ENCODE data around the gene RTN4RL1. TPM values are rescaled to one million over a fixed set of nuclear protein-coding genes. Genes with fewer than 3 reads are reported as not detected.

The RTN4RL1 gene
- total and polyA plus RNA-seq, 9 of the 15 experiments (the other 6 are each of a cell fraction or from before 2014, with no cell fraction given): 0.04 to 0.06 (median 0.04) TPM; not detected in 5

GRCh38 chr17:2029911-2030778 is 5.0 kb upstream of the RTN4RL1 start, which contains the start of gene DPH1:
Gene DPH1 (plus strand): TSS chr17:2030153. CDS start chr17:2030170, 17 bp downstream.
- ATAC-seq: peak; percentile 97
- CTCF ChIA-PET (ENCODE audit: low intra/inter-chr PET ratio): interaction anchor here (2.0 kb wide), 1 partner anchor 121 kb away, joined by 6 read pairs; no protein-coding TSS in a partner anchor
- POLR2A ChIA-PET: interaction anchor here (0.6 to 1.1 kb wide), 3 partner anchors 9 to 236 kb away, joined by 3 to 4 read pairs (median 3); no protein-coding TSS in a partner anchor
- BruUV-seq (replicated peaks): no TSS peak
- in situ Hi-C loops (cut with MboI) (loop anchor here (5.0 to 10.0 kb wide), 2 partner anchors 123 to 315 kb away; partner anchors contain the start of gene TLCD2), intact Hi-C loops (cut with micrococcal nuclease) (loop anchor here (2.0 to 5.0 kb wide), 2 partner anchors 121 to 313 kb away; no protein-coding TSS in a partner anchor)
- Histone ChIP-seq H4K20me1 (replicated peaks; ENCODE audit: control insufficient read depth, insufficient read depth, low read length) (0 out of 2 replicates have a peak, but pooled peaks cover 2% of the 10 kb centered on the region), H3K9me3 (replicated peaks; ENCODE audit: control insufficient read depth, insufficient read depth, low read depth, low read length) (no peaks in the 10 kb centered on the region), H3K27ac (ENCODE audit: extremely low read depth, low read depth, low read length) (peak within 1 kb of the TSS; percentile 62), H3K36me3 (ENCODE audit: control insufficient read depth, insufficient read depth, low read length) (0 out of 3 replicates have a peak, but pooled peaks cover 5% of the 10 kb centered on the region), H3K4me1 (replicated peaks in 1 of 2; ENCODE audit: control insufficient read depth in 2 of 2, insufficient read depth in 2 of 2, low read length in 2 of 2) (peaks cover 8 to 33% of the 10 kb centered on the region in 2 experiments; a peak in 4 of 5 replicates), H3K9ac (ENCODE audit: insufficient read depth in 1 of 2, low read depth in 2 of 2, low read length in 2 of 2) (peak within 1 kb of the TSS; percentile 71 to 91), H3K9me1 (ENCODE audit: control insufficient read depth, insufficient read depth, low read length) (no peaks in the 10 kb centered on the region), H2AFZ (ENCODE audit: low read depth, low read length) (peak within 1 kb of the TSS; percentile 92), H3K79me2 (ENCODE audit: control insufficient read depth, insufficient read depth, low read length) (peaks cover 16% of the 10 kb centered on the region), H3K4me3 (peak within 1 kb of the TSS; percentile 85), H3K4me2 (ENCODE audit: insufficient read depth, low read length) (peak within 1 kb of the TSS; percentile 98), H3K27me3 (ENCODE audit: control insufficient read depth in 2 of 2, insufficient read depth in 2 of 2, low read length in 2 of 2) (peaks cover 0 to 6% of the 10 kb centered on the region in 2 experiments; a peak in 1 of 5 replicates)
- under 1% methylated on average over 33 of the region's 59 CpGs for WGBS (ENCODE audit: insufficient coverage, low coverage, missing lambda C conversion rate)
- peak; percentile 86 to 92 (median 89) for DNase-seq (ENCODE audit: extremely low read depth in 1 of 4, low spot score in 3 of 4)
- peak; percentile 87 for FAIRE-seq
- TF ChIP-seq SIX5 (IDR thresholded peaks at IDR 0.05; ENCODE audit: borderline replicate concordance in 1 of 2, insufficient read depth in 1 of 2, low read depth in 1 of 2, low read length in 2 of 2): peak; percentile 31 to 34; a peak in 2 of 4 replicates
- peak in 1 of 2 experiments; percentile 100; a peak in 2 of 4 replicates for TF ChIP-seq MLLT1 (IDR thresholded peaks at IDR 0.05)
- TF ChIP-seq PHB (CRISPR knock-in tag; IDR thresholded peaks at IDR 0.05): no peak
- peak; percentile 98 to 100 for TF ChIP-seq SIN3A (IDR thresholded peaks at IDR 0.05; ENCODE audit: borderline replicate concordance in 2 of 2, control insufficient read depth in 1 of 2, low read depth in 2 of 2, low read length in 2 of 2)
- TF ChIP-seq NCOA4 (IDR thresholded peaks at IDR 0.05; ENCODE audit: partially characterized antibody): peak; percentile 95
- peak in 1 of 2 experiments; percentile 22; a peak in 1 of 4 replicates for TF ChIP-seq RCOR1 (IDR thresholded peaks at IDR 0.05; ENCODE audit: borderline replicate concordance in 1 of 2, low read depth in 2 of 2, low read length in 2 of 2)
- TF ChIP-seq HDAC2 (IDR thresholded peaks at IDR 0.05): peak; percentile 81
- TF ChIP-seq ZNF175 (CRISPR knock-in tag; IDR thresholded peaks at IDR 0.05; ENCODE audit: low read depth): no peak
- TF ChIP-seq GABPB1 (CRISPR knock-in tag; IDR thresholded peaks at IDR 0.05): peak; percentile 66; the same call in 1 of the 2 replicates
- TF ChIP-seq CXXC5 (CRISPR knock-in tag; IDR thresholded peaks at IDR 0.05): peak; percentile 42
- peak; percentile 99 for TF ChIP-seq ETS1 (conservative IDR thresholded peaks at IDR 0.05; ENCODE audit: control insufficient read depth, low read depth, low read length)
- TF ChIP-seq FOXK2 (conservative IDR thresholded peaks at IDR 0.05 in 1 of 2, IDR thresholded peaks at IDR 0.05 in 1 of 2; ENCODE audit: low read depth in 2 of 2): peak; percentile 32 to 80; a peak in 3 of 4 replicates
- peak; percentile 92 for TF ChIP-seq VEZF1 (CRISPR knock-in tag; IDR thresholded peaks at IDR 0.05)
- TF ChIP-seq SUPT5H (IDR thresholded peaks at IDR 0.05): peak; percentile 65
- peak; percentile 70 for TF ChIP-seq TBP (optimal IDR thresholded peaks at IDR 0.05; ENCODE audit: low read depth, low read length)
- TF ChIP-seq SIN3B (IDR thresholded peaks at IDR 0.05; ENCODE audit: low read depth): peak; percentile 71
